Panc1 (cell line): ENCODE results near the gene DCTN3. TPM values are rescaled to one million over a fixed set of nuclear protein-coding genes. Genes with fewer than 3 reads are reported as not detected.

Experiments used
- ATAC-seq: fragments of 200-7000 bp; cut with Tn5 transposase; 2 replicates; pipeline ENCODE4 v1.9.1; 2020; ENCODE audit warnings: mild to moderate bottlenecking, moderate library complexity
- BruUV-seq: library from RNA; stranded (reverse); fragments of 400-500 nt; replicated peaks from 2 replicates; lab custom pipeline; 2021; lab: Mats Ljungman, UMichigan
- CTCF ChIA-PET: fragments of 300-600 bp; sonication (Branson Sonifier 250); formaldehyde crosslinking; loops from one replicate; lab custom pipeline; 2022; ENCODE audit warnings: antibody characterized with exemption; lab: Charles Lee
- POLR2A ChIA-PET: fragments of 300-600 bp; sonication (Branson Sonifier 250); formaldehyde crosslinking; loops from one replicate; lab custom pipeline; 2022; ENCODE audit warnings: antibody characterized with exemption; lab: Charles Lee
- DNase-seq: peaks from one replicate; pipeline ENCODE4 v3.0.0-alpha.2; 2010; ENCODE audit warnings: low read depth, low spot score
- H3K27ac ChIP-seq: 2 replicates; pipeline ENCODE4 v1.5.1; 2011; ENCODE audit warnings: mild to moderate bottlenecking, low read length, inconsistent platforms
- H3K27me3 ChIP-seq: fragments of 200-500 bp; sonication (Bioruptor generic); 2 replicates; pipeline ENCODE4 v1.6.0; 2014; ENCODE audit warnings: low read length, inconsistent platforms; ENCODE audit not compliant: control insufficient read depth, insufficient read depth
- H3K36me3 ChIP-seq: fragments of 200-500 bp; sonication (Bioruptor generic); 2 replicates; pipeline ENCODE4 v1.5.1; 2014; ENCODE audit warnings: inconsistent platforms, mild to moderate bottlenecking, low read length, moderate library complexity; ENCODE audit not compliant: control insufficient read depth, insufficient read depth
- H3K4me1 ChIP-seq: 2 replicates; pipeline ENCODE4 v1.5.1; 2011; ENCODE audit warnings: inconsistent platforms, mild to moderate bottlenecking, low read length, moderate library complexity; ENCODE audit not compliant: control insufficient read depth, insufficient read depth
- H3K4me3 ChIP-seq, 2 experiments: 2 replicates each; pipeline ENCODE4 v1.5.1; 2011 to 2012; ENCODE audit warnings: low read depth in 2 of 2, low read length in 2 of 2, mild to moderate bottlenecking in 2 of 2, inconsistent platforms in 1 of 2, moderate library complexity in 1 of 2
- H3K9me3 ChIP-seq: fragments of 200-500 bp; sonication (Bioruptor generic); 2 replicates; pipeline ENCODE4 v1.5.1; 2014; ENCODE audit warnings: low read depth, mild to moderate bottlenecking, inconsistent platforms, low read length, moderate library complexity; ENCODE audit not compliant: control insufficient read depth, insufficient read depth
- CTCF ChIP-seq: fragments of 450-650 bp; IDR thresholded peaks from 2 replicates; pipeline ENCODE4 v1.5.1; 2017; ENCODE audit warnings: mild to moderate bottlenecking
- POLR2AphosphoS5 ChIP-seq: IDR thresholded peaks from 2 replicates; pipeline ENCODE4 v1.6.1; 2012; ENCODE audit warnings: mild to moderate bottlenecking, low read depth, low read length, moderate library complexity
- SIN3A ChIP-seq: IDR thresholded peaks from 2 replicates; pipeline ENCODE4 v1.6.1; 2012; ENCODE audit warnings: low read depth, mild to moderate bottlenecking, low read length, moderate library complexity, borderline replicate concordance; ENCODE audit not compliant: insufficient read depth
- TCF7L2 ChIP-seq: IDR thresholded peaks from 2 replicates; pipeline ENCODE4 v1.6.1; 2011; ENCODE audit warnings: mild to moderate bottlenecking, low read depth, low read length, inconsistent platforms
- in situ Hi-C: cut with HindIII; loops from 2 replicates; pipeline ENCODE4 v1.10.0; 2016; ENCODE audit warnings: low sequenced_read_pairs, low pct_unique_long_range_greater_than_20kb
- intact Hi-C: fragments of 100-400 bp; cut with micrococcal nuclease; formaldehyde crosslinking; loops from one replicate; pipeline ENCODE4 v1.10.0; 2022; ENCODE audit not compliant: unreplicated experiment
- total RNA-seq: library from RNA; stranded (reverse); gene quantifications from one replicate; pipeline ENCODE4 v1.2.1, GENCODE V29; 2021; ENCODE audit not compliant: unreplicated experiment
- TF ChIP-seq, protein P1 (sequence below), 2 experiments: IDR thresholded peaks; 2 replicates each; pipeline ENCODE4 v1.6.1; 2011 to 2012; ENCODE audit warnings: low read depth in 2 of 2, control low read depth in 1 of 2, low read length in 1 of 2, mild to moderate bottlenecking in 1 of 2, moderate library complexity in 1 of 2; ENCODE audit not compliant: insufficient read depth in 1 of 2

Gene DCTN3
- total RNA-seq, 1 experiment from 2014 or later, result 110 TPM

GRCh38 chr9:34579808-34580163 is 40.5 kb downstream of the DCTN3 start:
- ATAC-seq, result no peak
- intact Hi-C loops, result no loop called here
- H3K4me3 ChIP-seq, result no peak overlapping the region
- in situ Hi-C loops, result no loop called here
- ChIA-PET POLR2A (interaction anchor here (0.6 kb wide), 1 partner anchor 21 kb away, joined by 3 read pairs; no protein-coding TSS in a partner anchor), CTCF (interaction anchor here (1.4 kb wide), 1 partner anchor 32 kb away, joined by 4 read pairs; no protein-coding TSS in a partner anchor)
- H3K9me3 ChIP-seq, result no peaks in the 10 kb centered on the region
- BruUV-seq, result no TSS peak
- DNase-seq, result no peak
- TF ChIP-seq, protein P1, sequence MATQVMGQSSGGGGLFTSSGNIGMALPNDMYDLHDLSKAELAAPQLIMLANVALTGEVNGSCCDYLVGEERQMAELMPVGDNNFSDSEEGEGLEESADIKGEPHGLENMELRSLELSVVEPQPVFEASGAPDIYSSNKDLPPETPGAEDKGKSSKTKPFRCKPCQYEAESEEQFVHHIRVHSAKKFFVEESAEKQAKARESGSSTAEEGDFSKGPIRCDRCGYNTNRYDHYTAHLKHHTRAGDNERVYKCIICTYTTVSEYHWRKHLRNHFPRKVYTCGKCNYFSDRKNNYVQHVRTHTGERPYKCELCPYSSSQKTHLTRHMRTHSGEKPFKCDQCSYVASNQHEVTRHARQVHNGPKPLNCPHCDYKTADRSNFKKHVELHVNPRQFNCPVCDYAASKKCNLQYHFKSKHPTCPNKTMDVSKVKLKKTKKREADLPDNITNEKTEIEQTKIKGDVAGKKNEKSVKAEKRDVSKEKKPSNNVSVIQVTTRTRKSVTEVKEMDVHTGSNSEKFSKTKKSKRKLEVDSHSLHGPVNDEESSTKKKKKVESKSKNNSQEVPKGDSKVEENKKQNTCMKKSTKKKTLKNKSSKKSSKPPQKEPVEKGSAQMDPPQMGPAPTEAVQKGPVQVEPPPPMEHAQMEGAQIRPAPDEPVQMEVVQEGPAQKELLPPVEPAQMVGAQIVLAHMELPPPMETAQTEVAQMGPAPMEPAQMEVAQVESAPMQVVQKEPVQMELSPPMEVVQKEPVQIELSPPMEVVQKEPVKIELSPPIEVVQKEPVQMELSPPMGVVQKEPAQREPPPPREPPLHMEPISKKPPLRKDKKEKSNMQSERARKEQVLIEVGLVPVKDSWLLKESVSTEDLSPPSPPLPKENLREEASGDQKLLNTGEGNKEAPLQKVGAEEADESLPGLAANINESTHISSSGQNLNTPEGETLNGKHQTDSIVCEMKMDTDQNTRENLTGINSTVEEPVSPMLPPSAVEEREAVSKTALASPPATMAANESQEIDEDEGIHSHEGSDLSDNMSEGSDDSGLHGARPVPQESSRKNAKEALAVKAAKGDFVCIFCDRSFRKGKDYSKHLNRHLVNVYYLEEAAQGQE (IDR thresholded peaks at IDR 0.05; ENCODE audit: insufficient read depth in 1 of 2, low read depth in 2 of 2, low read length in 1 of 2), result no peak
- TF ChIP-seq TCF7L2, result no peak
- no peak for TF ChIP-seq POLR2AphosphoS5
- TF ChIP-seq SIN3A, result no peak
- TF ChIP-seq CTCF, result no peak
- no peaks in the 10 kb centered on the region for H3K27me3 ChIP-seq
- H3K36me3 ChIP-seq, result no peaks in the 10 kb centered on the region
- no peaks in the 10 kb centered on the region for H3K4me1 ChIP-seq
- H3K27ac ChIP-seq, result no peak overlapping the region

DNA sequence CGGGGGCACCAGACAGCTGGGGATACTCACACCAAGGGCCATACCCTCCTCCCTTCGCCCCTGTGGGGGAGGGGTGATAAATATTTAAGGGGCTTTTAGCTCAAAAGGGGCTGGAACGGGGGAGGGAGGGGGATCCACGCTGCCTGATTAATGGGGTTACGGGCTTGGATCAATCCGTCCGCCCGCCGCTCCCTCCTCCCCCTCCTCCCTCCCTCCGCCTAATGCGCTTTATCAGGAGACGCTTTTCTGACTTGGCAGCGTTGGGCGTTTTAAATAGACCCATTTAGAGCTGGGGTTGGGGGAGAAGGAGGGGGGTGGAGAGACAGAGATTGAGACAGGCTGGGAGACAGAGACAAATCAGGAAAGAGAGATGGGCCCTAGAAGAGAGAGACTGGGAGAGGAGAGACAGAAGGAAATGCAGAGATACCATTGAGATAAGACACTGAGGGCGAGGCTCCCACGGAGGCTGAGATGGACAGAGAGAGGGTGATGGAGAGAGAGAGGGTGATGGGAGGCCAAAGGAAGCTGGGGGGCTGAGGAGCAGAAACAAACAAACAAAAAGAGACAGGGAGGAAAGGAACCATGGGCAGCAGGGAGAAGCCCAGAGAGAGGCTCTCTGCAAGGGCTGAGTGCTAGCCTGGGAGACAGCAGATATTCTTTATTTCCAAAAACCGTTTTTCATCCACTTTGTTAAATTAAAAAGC is 41.0 kb downstream of the DCTN3 start:
- no peaks in the 10 kb centered on the region for H3K27me3 ChIP-seq
- CTCF ChIA-PET, result interaction anchor here (0.6 to 1.4 kb wide), 2 partner anchors 29 to 31 kb away, joined by 4 to 5 read pairs; no protein-coding TSS in a partner anchor

More for the DNA sequence above, 41.0 kb downstream of the DCTN3 start:
- Histone ChIP-seq H3K27ac (no peak overlapping the region), H3K4me1 (no peaks in the 10 kb centered on the region), H3K9me3 (no peaks in the 10 kb centered on the region), H3K36me3 (no peaks in the 10 kb centered on the region), H3K4me3 (no peak overlapping the region)
- POLR2A ChIA-PET, result interaction anchor here (0.6 kb wide), 1 partner anchor 21 kb away, joined by 3 read pairs; no protein-coding TSS in a partner anchor
- BruUV-seq, result no TSS peak
- no peak for DNase-seq
- no peak for ATAC-seq
- in situ Hi-C loops (no loop called here), intact Hi-C loops (no loop called here)
- TF ChIP-seq CTCF (no peak), POLR2AphosphoS5 (no peak), TCF7L2 (no peak), SIN3A (no peak)
- TF ChIP-seq, protein P1 (IDR thresholded peaks at IDR 0.05; ENCODE audit: insufficient read depth in 1 of 2, low read depth in 2 of 2, low read length in 1 of 2), result no peak
